GM08714 (cell line): Measurements from ENCODE around the gene SRD5A2.

ENCODE experiments used
- H3K4me3 ChIP-seq: fragments of 200-500 bp; sonication (Bioruptor generic); 2 replicates; pipeline ENCODE4 v1.5.1; 2014; ENCODE audit warnings: mild to moderate bottlenecking, low read length, inconsistent platforms
- ZNF274 ChIP-seq: IDR thresholded peaks from 2 replicates; pipeline ENCODE4 v1.6.1; 2012; ENCODE audit warnings: mild to moderate bottlenecking, low read depth, low read length

The SRD5A2 gene

GRCh38 chr2:31580321-31581117, at the start of gene SRD5A2:
TSS of gene SRD5A2 (minus strand) at chr2:31580938. CDS start at chr2:31580900, 38 bp downstream.
- no peak within 1 kb of the TSS for H3K4me3 ChIP-seq
- TF ChIP-seq ZNF274, result no peak

GRCh38 chr2:31606509-31606908, 25.8 kb upstream of the SRD5A2 start:
- no peak for TF ChIP-seq ZNF274
- no peak overlapping the region for H3K4me3 ChIP-seq

GRCh38 chr2:31598694-31599093, 18.0 kb upstream of the SRD5A2 start:
- no peak for TF ChIP-seq ZNF274
- H3K4me3 ChIP-seq, result no peak overlapping the region

- TF ChIP-seq ZNF274, result no peak
- H3K4me3 ChIP-seq, result no peak overlapping the region
Observed at GRCh38 chr2:31586230-31586629, 5.5 kb upstream of the SRD5A2 start.

GRCh38 chr2:31581124-31581795, 522 bp upstream of the SRD5A2 start:
- no peak for TF ChIP-seq ZNF274
- H3K4me3 ChIP-seq, result no peak overlapping the region

- H3K4me3 ChIP-seq, result no peak overlapping the region
- no peak for TF ChIP-seq ZNF274
Observed at GRCh38 chr2:31579996-31580320, 780 bp downstream of the SRD5A2 start.

- no peak for TF ChIP-seq ZNF274
- H3K4me3 ChIP-seq, result no peak overlapping the region
Observed at GRCh38 chr2:31578316-31578715, 2.4 kb downstream of the SRD5A2 start.

GRCh38 chr2:31577143-31577542, 3.6 kb downstream of the SRD5A2 start:
- TF ChIP-seq ZNF274, result no peak
- H3K4me3 ChIP-seq, result no peak overlapping the region

- no peak for TF ChIP-seq ZNF274
- no peak overlapping the region for H3K4me3 ChIP-seq
Observed at GRCh38 chr2:31568585-31569201, 12.0 kb downstream of the SRD5A2 start.

- no peak overlapping the region for H3K4me3 ChIP-seq
- no peak for TF ChIP-seq ZNF274
Observed at GRCh38 chr2:31567679-31568078, 13.1 kb downstream of the SRD5A2 start.

GRCh38 chr2:31563273-31563839, 17.4 kb downstream of the SRD5A2 start:
- TF ChIP-seq ZNF274, result no peak
- no peak overlapping the region for H3K4me3 ChIP-seq

- TF ChIP-seq ZNF274, result no peak
Observed at GRCh38 chr2:31561823-31562222, 18.9 kb downstream of the SRD5A2 start.

GRCh38 chr2:31558401-31559295, 22.1 kb downstream of the SRD5A2 start:
- no peak for TF ChIP-seq ZNF274
- H3K4me3 ChIP-seq, result no peak overlapping the region

More at GRCh38 chr2:31561823-31562222, 18.9 kb downstream of the SRD5A2 start:
- no peak overlapping the region for H3K4me3 ChIP-seq

GRCh38 chr2:31556940-31557339, 23.8 kb downstream of the SRD5A2 start:
- no peak overlapping the region for H3K4me3 ChIP-seq
- no peak for TF ChIP-seq ZNF274
